NCI-H460 (cell line): ENCODE data around the gene RNF180. TPM values are rescaled to one million over a fixed set of nuclear protein-coding genes. Genes with fewer than 3 reads are reported as not detected.

ENCODE experiments used
- DNase-seq: peaks from one replicate; pipeline ENCODE4 v3.0.0-alpha.2; 2016; ENCODE audit warnings: low read depth; ENCODE audit errors: extremely low read depth
- polyA plus RNA-seq: library from polyadenylated mRNA; depleted of rRNA; stranded (reverse); fragments of >200 nt; gene quantifications from 2 replicates; pipeline ENCODE4 v1.2.3, GENCODE V29; 2014; cell fraction: nucleus; rRNA removed
- total RNA-seq: library from RNA; depleted of rRNA; stranded (reverse); fragments of >200 nt; shearing (Covaris generic); gene quantifications from 2 replicates; pipeline ENCODE4 v1.2.3, GENCODE V29; 2014; rRNA removed

The RNF180 gene, protein sequence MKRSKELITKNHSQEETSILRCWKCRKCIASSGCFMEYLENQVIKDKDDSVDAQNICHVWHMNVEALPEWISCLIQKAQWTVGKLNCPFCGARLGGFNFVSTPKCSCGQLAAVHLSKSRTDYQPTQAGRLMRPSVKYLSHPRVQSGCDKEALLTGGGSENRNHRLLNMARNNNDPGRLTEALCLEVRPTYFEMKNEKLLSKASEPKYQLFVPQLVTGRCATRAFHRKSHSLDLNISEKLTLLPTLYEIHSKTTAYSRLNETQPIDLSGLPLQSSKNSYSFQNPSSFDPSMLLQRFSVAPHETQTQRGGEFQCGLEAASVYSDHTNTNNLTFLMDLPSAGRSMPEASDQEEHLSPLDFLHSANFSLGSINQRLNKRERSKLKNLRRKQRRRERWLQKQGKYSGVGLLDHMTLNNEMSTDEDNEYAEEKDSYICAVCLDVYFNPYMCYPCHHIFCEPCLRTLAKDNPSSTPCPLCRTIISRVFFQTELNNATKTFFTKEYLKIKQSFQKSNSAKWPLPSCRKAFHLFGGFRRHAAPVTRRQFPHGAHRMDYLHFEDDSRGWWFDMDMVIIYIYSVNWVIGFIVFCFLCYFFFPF
- 2.8 and 2.9 TPM in 2 replicates for total RNA-seq
- polyA plus RNA-seq, result 0.07 and 3.0 TPM in 2 replicates

DNA sequence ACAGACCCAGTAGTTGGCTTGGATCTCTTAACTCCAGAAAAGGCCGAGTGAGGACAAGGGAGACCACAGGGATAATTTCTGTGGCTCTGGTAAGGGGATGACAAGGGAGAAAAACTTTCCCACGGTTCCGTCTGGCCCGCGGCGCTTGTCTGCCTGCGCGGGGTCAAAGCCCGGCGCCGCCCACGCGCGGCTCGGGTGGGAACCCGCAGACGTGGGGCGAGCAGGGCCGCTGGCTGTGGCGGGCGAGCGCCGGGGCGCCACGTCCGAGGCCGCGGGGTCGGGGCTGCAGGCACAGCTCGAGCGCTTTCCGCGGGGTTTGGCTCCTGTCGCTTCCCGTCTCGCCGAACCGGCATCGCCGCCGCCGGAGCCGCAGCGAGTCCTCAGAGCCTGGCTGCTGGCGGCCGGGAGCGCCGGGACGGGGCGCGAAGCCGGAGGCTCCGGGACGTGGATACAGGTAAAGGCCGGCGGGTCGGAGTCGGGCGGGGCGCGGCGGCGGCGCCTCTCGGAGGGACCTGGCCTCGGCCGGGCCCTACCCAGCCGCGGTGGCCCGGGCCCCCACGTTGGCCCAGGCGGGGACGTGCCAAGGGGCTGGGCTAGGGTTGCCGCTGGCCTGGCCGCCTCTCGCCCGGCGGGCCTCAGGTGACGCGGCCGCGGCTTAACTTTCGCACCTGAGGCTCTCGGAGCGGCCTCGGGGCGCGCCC lies at the start of gene RNF180:
RNF180 (plus strand) TSS at position 344 of the 701 bp plus-strand sequence. CDS start 34,965 bp downstream, outside the sequence.
- no peak for DNase-seq

- no peak for DNase-seq
These were observed 40.1 kb upstream of the RNF180 start for GRCh38 chr5:64125521-64125920.

DNA sequence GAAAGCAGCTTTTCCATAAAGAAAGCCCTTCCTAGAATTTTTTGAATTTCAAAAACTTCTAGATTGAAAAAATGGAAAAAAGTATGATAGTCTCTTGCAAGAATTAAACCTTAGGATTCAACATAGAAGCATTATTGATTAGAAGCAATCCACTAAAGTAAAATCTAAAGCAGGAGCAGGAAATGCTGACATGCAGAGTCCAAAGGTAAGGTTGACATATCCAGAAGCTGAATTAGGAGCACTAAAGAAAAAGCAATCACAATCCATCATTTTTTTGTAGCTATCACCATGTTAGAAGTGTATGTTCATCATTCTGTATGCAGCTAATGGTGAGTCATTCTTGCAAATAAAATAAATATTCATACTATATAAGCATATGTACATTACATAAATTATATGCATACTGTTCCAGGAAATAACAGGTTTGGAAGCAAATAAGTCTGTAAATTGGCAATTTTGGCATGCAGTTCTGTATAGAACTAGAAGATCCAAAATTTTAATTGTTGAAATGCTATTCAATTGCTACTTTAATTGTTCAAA lies 39.4 kb upstream of the RNF180 start:
- DNase-seq, result no peak

DNA sequence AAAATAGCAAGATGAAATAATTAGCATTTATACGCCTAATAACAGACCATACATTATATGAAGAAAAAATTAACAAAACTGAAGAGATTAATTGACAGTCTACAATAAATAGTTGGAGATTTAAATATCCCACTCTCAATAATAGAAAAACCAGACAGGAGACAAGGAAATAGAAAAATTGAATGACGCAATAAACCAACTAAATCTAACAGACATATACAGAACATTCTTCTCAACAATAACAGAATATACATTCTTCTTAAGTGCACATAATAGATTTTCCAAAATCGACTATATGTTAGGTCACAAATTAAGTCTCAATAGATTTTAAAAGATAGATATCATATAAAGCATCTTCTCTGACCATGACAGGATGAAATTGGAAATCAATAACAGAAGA lies 25.6 kb upstream of the RNF180 start:
- DNase-seq, result no peak

DNA sequence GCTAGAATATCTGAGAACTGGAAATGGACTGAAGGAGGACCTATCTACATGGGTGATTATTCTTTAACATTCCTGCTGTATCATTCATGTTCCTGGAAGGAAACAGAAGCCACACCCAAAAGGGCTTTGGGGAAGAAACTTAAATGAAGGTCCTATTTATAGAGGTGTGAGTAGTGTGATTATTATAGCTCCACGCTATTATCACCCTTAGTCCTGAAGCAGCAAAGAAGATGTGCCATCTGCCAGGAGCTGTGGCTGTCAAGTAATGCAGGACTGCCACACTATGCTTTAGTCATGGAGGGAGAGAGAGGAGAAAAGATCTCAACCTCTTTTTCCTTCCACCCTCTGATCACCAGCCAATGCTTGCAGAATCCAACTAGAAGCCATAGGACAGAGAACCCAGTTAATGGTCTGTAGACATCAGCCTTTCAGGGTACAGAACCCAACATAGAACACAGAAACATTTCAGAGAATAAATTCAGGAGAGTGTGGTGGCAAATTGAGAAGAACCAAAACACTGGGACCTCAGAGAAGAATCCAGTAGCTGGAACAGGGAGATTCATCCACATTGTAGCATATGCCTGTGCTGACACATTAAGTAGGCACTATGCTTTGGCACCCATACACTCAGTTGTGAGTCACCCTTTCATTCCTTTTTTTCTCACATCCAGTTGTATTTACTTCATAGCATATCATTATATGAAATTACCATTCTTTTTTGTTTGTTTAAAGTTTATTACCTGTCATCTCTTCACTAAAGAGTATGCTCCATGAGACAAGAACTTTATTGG lies 21.0 kb upstream of the RNF180 start:
- DNase-seq, result no peak

DNA sequence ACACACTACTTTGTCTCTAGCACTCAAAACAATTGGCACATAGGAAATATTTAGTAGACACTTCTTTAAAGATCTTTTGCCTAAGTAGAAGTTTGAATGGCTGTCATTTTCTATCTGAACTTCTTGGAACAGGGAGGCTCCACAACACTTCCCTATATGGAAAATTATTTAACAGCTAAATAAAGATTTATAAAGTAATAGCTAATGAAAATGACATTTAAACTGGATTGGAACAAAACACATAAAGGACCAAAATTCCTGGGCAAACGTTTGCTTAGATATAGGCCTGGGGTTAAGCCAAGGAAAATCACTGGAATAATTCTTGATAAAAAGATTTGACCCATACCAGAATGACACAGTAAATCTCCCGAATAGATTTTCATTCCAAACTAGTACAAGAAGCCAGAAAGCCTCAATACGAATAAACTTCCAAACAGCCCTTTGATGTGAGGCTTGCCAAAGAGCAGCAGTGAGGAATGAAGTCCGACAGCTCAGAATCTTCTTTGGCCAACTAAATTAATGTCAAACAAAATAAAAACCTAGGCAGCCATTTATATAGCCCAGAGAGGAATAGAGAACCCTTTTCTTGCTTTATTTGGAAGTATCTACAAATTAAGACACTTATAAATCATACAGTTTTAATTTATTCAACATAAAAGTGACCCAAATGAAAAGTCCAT lies 20.3 kb upstream of the RNF180 start:
- no peak for DNase-seq

DNA sequence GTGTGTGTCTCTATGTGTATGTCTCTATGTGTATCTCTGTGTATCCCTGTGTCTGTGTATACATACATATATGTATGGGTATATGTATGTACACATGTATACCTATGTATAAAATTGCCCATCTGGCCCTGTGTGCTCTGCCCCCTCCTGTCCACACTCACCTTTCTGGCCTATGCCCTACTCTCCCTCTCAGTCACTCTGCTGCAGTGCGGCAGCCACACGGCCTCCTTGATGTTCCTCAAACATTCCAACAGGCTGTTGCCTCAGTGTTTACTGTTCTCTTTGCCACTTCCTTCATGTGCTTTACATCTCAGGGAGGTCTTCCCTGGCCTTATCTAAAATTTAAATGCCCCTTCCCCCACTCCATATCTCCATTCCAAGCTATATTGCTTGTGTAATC lies 18.3 kb upstream of the RNF180 start:
- no peak for DNase-seq

DNA sequence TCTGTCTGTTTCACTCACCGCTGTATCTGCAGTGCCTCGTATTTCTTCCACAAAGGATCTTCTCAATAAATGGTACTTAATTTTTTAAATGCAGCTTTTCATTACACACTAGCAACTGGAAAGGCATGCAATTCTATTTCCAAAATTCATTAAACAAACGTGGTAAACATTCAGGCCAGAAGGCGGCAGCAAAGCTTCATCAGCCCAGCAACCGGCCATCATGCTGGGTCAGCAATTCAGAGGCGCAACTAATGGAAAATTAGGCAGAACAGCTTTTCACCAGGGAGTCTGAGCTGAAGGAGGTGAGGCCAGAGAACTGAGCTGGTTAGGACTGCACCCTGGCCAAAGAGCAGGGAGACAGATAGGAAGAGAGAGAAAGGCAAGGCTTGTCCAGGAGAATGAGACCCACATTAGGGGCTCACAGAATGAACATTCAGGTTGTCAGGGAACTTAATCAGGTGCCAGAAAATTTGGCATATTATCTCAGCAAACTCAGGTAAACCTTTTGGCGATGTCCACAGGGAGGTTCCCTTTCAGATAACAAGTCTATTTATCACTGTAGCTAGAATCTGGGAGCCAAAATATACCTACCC lies 17.7 kb upstream of the RNF180 start:
- DNase-seq, result peak; percentile 46

DNA sequence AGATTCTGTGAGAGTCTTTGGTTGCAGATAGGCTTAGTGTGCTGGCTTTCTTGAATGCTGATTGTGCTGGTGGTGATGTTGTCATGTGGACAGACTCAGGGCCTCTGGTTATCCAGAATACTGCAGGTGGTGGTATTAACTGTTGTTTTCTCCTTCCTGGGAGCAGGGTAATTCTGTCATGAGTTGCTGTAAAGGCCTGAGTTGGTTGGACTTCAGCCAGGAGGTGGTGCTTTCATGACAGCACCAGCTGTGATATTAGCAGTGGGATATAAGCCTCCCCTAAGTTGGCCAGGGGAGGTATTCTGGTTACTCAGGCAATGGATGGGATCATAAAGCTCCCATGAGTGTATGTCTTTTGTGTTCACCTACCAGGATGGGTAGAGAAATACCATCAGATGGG lies 16.4 kb upstream of the RNF180 start:
- no peak for DNase-seq

DNA sequence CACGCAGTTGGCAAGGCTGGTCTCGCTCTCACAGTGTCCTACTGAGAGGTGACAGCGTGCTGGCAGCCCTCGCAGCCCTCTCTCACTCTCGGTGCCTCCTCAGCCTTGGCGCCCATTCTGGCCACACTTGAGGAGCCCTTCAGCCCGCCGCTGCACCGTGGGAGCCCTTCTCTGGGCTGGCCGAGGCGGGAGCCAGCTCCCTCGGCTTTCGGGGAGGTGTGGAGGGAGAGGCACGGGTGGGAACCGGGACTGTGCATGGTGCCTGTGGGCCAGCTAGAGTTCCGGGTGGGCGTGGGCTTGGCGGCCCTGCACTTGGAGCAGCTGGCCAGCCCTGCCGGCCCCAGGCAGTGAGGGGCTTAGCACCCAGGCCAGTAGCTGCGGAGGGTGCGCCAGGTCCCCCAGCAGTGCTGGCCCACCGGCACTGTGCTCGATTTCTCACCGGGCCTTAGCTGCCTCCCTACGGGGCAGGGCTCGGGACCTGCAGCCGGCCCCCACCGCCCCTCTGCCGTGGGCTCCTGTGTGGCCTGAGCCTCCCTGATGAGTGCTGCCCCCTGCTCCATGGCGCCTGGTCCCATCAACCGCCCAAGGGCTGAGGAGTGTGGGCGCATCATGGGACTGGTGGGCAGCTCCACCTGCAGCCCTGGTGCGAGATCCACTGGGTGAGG lies 15.7 kb upstream of the RNF180 start:
- no peak for DNase-seq

DNA sequence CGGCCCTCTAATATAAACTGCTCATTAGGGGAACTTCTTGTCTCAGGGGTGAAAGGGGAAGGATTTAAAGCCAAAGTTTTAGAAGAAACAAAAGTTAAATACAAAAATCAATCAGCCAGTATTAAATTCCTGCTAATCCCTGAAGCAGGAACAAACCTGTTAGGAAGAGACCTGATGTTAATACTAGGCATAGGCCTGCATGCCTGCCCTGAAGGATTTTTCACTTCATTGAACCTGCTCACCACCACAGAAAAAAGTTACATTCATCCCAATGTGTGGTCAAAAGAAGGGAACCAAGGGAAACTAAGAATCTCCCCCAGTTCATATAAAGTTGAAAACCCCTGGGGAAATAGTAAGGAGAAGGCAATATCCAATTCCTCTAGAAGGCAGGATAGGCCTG lies 9.4 kb upstream of the RNF180 start:
- no peak for DNase-seq

DNA sequence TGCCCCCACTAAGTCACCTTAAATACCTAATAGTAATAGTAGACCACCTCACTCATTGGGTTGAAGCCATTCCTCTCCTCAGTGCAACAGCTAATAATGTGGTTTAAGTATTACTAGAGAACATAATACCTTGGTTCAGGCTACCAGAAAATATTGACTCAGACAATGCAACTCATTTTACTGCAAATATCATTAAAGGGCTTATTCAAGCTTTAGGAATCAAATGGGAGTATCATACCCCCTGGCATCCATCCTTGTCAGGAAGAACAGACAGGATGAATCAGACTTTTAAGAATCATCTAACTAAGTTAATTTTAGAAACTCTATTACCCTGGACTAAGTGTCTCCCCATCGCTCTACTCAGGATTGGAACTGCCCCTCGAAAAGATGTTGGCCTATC lies 6.8 kb upstream of the RNF180 start:
- DNase-seq, result no peak

DNA sequence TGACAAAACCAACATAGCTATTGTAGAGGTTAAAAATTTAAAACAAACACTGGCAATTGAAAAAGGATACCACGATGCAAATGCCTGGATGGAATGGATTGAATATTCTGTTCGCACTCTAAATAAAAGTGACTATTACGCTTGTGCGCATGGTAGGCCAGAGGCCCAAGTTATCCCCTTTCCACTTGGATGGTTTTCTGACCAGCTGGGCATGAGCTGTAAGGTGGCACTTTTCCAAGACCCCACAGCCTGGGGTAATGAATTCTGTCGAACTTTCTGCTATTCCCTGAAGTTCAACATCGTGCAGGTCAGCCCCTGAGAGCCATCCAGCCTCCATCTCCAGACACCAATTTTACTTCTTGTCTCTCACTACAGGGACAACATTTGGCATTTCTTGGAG lies 5.4 kb upstream of the RNF180 start:
- DNase-seq, result no peak

GRCh38 chr5:64161420-64161819 lies 4.2 kb upstream of the RNF180 start:
- DNase-seq, result no peak

DNA sequence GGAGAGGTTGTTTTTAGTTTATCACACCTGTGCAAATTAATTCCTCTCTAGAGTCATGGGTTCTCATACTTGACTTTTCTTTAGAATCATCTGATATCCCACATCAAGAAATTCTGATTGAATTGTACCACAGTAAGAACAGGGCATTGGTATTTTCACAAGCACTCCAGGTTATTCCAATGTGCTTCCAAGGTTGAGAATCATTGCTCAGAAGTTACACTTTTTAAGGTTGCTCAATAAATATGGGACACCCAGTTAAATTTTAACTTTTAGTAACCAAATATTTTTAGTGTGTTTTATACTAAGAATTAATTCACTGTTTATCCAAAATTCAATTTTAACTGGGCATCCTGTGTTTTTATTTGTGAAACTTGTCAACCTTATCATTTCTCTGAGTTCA lies 2.5 kb upstream of the RNF180 start:
- no peak for DNase-seq

GRCh38 chr5:64163746-64164145 lies 1.9 kb upstream of the RNF180 start:
- no peak for DNase-seq

- DNase-seq, result no peak
These were observed 1.5 kb upstream of the RNF180 start for GRCh38 chr5:64164166-64164565.

- no peak for DNase-seq
These were observed 513 bp upstream of the RNF180 start for GRCh38 chr5:64165160-64165499.
